NAMALWA (cell line): ENCODE results near the gene PLB1.
A peak's percentile ranks its signal among the peaks of the same experiment; 100 is the strongest.

ENCODE experiments used
- DNase-seq: peaks from one replicate; pipeline ENCODE4 v3.0.0-alpha.2; 2015; ENCODE audit warnings: low spot score

PLB1 gene

DNA sequence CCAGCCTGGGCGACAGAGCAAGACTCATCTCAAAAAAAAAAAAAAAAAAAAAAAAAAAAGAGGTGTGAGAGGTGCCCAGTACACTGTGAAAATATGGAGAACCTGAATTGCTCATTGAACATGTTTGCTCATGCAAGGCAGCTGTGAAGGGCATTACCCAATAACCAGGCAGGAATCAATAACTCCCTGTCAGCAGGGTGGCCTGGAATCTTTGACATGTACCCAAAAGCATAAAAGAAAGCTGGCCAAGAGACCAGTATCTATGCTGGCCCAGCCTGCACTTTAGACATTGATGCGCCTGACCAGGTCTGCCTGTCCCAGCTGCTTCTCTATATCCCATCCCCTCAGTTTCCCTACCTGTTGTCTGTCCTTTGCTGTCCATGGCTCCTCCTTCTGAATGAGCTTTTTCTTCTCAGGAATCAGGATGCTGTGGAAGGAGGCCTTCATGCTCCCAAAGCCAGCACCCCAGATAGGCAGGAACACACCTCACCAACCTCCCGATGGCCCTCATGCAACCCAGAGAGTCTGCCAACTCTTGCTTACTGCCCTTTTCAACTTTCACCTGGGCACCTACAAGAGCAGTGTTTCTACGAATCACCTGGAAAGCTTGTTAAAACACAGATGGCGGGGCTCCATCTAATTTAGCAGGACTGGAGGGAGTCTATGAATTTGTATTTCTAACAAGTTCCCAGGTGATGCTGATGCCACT lies 172.4 kb downstream of the PLB1 start:
- DNase-seq = no peak

DNA sequence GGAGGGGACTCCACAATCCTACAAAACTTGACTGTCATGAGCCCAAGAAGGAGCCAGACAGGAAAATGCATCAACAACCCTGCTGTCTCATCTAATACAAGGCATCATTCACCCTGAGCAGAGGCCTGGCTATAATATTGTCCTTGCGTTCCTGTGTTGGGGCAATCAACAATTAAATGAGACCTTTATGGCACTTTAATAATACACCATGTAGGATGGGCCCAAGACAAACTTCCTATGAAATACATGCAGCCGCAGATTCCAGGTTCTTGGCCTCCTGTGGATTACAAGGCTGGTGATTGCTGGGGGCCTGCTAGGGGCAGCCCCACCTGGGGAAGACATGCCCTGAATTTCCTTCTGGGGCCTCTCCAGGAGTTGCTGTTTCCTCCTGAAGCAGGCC lies 173.0 kb downstream of the PLB1 start:
- no peak for DNase-seq

DNA sequence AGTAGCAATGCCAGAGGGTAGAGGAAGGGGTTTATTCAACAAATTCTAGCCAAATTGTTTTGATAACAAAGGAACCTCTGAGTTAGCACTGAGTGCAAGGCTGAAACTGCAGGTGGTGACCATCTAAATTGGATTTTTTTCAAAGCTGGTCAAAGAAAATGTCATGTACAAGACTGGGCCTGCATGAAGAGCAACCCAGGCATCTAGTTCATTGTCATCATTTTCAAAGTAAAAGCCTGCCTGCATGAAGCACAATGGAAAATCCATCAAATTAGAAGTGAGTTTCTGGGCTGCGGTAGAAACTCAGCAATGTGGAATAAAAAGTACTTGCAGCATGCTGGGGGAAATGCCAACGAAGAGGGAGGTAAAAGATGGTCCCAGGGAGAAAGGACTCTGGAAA lies 175.0 kb downstream of the PLB1 start:
- DNase-seq = no peak

DNA sequence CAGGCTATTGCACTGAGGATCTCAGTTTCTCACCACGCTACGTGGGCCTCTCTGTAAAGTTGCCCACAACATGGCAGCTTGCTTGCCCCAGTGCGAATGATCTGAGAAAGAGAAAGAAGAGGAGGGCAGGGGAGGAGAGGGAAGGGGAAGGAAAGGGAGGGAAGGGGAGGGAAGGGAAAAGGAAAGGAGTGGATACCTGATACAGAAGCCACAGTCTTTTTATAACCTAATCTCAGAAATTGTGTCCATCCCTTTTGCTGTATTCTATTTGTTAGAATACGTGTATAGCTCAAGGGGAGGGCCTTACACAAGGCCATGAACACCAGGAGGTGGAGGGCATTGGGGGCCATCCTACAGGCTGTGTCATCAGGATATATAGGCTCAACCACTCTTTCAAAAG lies 177.5 kb downstream of the PLB1 start:
- DNase-seq = no peak

DNA sequence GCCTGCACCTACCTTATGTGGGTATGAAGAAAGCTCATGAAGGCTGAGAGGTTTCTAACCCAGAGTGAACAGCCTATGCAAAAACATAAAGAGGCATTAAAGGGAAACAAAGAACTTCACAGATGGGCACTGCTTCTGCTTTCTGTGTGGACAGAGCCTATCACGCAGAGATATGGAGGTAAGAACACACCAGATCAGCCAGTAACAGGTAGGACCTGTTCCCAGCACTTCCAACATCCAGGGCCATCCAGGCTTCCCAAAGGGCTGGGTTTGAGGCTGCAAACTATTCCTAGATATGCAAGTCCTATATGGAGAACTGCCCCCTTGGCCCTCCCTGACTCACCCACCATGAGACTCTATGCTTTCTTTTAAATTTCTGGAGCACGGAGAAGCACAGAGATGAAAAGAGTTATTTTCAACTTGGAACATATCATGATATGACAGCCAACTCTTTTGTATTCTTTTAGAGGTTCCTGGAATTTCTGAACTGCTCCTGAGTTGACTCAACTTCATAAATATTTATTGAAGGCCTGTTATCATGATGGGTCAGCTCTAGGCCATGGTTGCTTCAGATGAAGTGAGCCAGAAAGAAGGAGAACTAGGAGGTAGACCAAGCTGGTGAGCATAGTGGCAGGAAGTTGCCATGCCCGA lies 178.3 kb downstream of the PLB1 start:
- no peak for DNase-seq

DNA sequence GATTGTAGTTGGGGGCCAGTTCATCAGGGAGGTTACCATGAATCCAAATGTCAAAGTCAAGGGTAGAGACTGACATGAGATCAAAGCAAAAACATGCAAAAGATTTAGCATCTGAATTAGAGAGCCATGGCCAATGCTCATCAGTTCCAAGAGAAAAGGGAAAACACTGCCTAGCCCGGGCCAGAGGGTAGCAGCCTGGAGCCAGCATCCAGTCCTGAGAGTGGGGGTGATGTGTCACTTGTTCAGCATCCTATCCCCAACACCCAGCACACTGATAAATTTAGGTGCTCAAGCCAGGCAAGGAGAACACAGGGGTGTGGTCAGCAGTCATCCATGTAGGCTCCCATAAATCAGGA lies 178.8 kb downstream of the PLB1 start:
- no peak for DNase-seq

DNA sequence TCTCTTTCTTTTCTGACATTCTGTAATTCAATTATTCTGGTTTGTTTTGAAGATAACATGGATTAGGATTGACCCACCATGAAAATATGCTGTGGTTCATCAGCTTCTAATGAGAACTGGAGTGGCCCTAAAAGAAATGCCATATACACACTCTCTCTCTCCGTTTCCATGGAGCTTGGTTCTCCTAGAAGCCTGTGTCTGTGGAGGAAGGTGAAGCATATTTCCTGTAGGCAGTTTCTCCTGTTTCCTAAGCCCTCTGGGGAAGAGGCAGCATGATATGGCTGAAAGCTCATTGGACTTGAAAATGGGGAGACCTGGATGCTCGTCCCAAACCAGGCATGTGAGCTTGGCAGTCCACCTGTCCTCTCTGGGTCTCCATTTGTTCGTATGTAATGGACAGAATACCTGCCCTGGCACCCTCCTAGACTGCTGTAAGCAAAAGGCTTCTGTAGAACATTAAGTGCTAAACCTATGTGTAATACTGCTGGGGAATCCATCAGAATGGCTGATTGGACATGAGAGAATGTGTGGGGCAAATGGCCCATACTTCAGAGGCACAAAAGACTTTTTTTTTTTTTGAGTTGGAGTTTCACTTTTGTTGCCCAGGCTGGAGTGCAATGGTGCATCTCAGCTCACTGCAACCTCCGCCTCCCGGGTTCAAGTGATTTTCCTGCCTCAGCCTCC lies 180.4 kb downstream of the PLB1 start:
- DNase-seq = no peak

DNA sequence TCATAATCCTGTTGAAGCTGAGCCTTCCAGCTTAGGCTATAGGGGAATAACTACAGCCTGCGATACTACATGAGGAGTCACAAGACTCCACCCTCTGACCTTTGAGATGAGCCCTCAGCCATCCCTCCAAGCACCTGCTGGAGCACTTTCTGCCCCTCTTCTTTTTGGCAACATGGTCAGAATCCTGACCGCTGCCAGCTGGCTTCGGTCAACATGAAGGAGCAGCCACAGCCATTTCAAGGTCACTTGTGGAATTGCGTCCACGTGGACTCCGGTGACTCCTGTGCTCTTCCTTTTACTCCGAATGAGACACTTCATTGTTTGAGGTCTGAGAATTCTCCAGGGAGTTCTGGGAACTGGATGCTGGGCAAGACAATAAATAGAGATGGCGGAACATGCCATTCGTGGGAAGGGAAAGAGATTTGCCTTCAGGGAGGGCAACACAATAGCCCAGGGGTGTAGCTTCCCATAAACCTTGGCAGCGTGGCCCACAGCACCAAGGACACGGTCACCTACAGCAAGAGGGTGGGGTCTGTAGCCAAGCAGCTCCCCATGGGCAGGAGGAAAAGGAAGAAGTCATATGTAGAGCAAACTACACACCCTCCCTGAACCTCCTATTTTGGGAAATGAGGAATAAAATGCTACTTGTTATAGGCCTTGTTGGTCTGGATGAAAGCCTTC lies 182.5 kb downstream of the PLB1 start:
- no peak for DNase-seq

DNA sequence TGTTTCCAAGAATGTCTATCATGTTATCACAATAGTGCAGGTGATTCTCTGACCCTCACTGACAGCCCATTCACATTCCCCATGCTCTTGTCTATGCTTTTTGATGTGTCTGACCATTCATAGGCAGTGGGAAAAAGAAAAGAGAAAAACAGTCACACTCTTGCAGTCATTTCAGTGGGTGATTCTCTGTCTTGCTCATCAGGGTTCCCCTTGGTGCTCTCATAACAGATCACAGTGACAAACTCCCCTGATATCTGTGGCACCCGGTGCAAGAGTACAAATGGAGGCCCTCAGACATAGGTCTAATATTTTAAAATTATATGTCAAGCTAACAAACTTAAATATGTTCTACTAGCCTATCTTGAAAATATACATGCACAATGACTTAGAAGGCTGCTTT lies 183.1 kb downstream of the PLB1 start:
- DNase-seq = no peak

DNA sequence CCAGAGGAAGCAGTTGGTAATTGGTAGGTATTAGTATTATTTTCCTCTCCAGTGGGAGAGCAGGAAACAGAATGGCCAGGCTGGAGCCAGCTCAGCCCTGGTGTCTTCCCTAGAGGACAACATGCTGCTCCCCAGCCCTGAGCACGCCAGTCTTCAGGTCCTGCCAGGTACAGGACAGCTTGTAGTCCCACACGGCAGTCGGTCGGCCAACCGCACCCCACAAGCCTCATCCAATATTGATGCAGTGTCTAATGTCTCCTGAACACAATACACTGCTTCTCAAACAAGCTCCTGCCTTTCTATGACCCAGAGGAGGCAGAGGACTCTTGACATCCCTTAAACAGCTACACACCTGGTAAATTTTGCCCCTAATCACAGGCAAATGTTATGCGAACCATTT lies 184.8 kb downstream of the PLB1 start:
- DNase-seq = no peak

DNA sequence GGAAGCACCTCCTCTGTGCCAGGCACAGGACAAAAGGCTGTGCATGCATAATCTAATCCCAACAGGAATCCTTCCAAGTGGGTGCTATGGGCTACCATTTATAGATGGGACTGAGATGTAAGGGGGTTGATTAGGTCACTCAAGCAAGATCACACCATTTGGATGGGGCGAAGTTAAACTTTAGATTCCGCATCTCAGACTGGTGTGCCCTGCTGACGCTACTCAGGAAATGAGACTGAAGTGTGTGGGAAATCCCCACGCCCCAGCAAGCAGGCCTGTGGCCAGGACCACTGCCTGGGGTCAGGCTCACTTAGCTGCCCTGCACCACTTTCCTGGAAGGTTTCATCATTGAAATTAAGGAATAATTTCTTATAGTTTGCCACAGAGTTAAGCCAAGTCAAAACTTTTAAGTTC lies 185.3 kb downstream of the PLB1 start:
- DNase-seq = peak; percentile 26

DNA sequence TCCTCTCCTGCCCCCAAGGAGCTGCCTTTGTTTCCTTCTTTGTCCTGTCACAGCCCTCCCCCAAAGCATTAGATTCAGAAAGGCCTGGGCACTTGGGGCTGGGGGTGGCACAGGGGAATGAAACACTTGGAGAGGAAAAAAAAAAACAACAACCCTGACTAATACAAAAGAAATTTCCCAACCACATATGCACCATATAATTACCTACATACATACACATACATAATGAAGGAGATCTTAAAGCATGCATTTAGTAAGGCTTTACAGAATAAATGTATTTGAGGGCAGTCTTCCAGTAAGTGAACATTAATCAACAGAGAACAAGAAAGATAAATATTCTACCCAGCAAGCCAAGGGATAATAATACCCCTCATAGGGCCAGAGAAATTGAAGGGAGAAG lies 185.7 kb downstream of the PLB1 start:
- DNase-seq = no peak

DNA sequence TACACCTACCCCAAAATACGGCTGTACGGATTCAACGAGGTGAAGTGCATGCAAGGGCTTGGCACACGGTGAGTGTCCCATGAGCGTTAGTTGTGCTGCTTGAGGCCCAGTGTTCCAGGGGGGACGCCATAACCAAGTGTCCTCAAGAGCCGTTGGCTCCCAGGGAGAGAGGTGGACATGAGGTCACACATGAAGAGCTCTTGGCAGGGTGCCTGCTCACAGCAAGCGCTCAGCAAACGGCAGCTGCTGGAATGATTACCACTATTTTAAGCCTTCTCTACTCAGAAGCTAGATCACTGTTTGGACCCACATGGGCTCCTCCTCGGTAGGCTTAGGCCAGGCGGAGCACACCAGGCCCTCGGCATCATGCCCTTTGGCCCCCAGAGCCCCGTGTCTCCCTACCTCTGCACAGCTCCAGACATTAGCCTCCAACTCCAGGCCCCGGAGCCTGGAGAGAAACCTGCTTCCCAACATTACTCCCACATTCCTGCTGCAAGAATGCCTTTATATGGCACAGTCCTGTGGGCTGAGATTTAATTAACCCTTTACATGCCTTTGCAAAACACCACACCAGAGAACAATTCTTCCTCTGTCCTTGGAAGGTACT lies 187.3 kb downstream of the PLB1 start:
- peak; percentile 5 for DNase-seq

DNA sequence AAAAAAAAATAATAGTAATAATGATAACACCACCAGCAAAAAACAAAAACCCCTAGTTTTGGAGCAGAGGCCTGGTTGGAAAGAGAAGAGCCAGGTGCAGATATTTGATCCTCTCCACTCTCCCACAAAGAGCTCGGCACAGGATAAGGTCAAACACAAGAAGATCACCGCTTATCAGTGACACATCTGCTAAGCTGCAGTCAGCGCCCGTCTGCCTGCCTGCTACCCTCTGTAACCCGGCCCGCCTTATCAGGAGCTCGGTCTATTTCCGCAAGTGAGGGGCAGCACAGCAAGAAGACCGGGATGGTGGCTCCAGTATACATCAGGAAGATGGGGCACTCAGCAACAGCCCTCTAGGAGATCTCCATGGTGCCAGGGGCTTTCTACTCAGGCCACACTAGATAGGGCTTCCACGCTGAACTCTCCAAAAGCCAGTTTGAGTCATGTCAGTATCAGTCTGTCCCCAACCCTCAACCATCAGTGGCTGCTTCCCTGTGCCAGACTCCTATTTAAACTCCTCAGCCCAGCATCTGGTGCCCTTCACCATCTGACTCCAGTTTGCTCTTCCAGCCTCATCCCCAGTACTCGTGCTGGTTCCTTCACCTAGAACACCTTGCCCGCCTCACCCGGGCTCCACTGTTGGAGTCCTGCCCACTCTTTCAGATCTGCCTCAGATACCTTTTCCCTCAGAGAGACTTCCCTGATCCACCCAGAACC lies 188.4 kb downstream of the PLB1 start:
- no peak for DNase-seq

DNA sequence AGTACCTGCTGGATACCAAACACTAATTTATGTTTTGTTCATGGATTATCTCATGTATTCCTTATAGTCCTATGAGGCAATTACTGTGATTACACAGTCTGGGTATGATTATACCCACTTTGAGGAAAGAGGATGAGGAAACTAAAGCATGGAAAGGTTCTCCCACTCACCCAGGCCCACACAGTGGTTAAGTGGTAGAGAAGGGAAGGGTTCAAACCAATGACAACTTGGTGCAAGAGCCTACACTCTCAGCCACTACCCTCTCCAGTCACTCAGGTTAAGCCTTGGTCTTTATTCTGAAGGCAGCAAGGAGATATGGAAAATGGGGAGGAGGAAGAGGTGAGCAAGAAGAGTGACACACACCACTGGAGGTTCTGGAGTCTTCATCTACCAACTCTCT lies 191.3 kb downstream of the PLB1 start:
- no peak for DNase-seq

DNA sequence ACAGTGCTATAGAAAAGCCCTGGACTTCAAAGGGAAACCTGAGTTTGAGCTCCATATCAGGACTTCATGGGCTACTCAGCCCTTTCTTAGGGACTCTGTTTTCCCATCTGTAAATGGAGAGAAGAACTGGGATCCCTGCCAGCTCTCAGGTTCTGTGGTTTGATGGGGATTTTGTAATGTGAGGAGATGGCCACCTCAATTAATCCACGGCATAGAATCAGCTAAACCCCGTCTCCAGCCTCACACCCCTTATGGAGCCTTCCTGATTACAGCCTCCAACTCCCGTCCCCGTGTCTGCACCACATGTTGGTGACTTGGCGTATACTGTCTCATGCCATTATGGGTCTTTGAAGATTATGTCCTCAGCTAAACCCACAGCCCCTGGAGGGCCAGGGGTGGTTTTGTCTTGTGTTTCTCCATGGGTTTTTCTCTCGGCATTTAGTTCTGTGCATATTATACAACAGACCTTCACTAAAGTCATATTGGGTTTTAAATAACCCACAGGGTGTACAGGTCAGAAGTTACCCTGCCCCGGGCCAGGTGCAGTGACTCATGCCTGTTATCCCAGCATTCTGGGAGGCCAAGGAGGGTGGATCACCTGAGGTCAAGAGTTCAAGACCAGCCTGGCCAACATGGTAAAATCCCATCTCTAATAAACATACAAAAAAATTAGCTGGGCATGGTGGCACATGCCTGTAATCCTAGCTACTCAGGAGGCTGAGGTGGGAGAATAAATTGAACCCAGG lies 192.0 kb downstream of the PLB1 start:
- DNase-seq = no peak

DNA sequence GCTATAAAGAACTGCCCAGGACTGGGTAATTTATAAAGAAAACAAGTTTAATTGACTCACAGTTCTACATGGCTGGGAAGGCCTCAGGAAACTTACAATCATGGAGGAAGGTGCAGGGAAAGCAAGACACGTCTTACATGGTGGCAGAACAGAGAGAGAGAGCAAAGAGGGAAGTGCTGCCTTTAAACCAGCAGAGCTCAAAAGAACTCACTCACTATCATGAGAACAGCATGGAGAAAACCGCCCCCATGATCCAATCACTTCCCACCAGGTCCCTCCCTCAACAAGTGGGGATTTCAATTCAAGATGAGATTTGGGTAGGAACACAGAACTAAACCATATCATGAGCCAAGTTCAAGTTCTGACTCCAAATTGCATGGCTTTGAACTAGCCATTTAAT lies 193.0 kb downstream of the PLB1 start:
- no peak for DNase-seq

DNA sequence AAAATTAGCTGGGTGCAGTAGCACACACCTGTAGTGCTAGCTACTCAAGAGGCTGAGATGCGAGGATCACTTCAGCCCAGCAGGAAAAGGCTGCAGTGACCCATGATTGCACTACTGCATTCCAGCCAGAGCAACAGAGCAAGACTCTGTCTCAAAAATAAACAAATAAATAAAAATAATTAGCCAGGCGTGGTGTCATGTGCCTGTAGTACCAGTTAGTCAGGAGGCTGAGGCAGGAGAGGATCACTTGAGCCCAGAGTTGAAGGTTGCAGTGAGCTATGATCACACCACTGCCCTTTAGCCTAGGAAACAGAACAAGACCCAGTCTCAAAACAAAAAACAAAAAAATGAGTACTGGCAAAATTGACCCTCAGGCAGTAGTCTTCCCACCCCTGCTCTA lies 193.9 kb downstream of the PLB1 start:
- DNase-seq = no peak

DNA sequence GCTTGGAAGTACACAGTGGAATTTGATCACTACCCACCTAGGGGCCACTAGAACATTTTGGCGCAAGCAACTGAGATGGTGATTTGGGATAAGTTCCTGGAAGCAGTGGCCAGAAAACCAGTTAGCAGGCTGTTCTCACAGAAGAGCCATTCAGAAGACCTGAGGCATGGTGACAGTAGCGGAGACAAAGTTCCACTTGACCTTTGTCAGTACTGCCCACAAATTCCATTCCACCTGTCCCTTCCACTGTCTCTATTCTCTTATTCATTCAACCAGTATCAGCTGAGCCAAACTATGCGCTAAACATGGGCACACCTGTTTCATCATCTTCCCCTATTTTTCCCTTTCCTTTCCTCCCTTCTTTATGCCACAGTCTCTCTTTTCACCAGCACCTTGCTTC lies 196.6 kb downstream of the PLB1 start:
- no peak for DNase-seq

DNA sequence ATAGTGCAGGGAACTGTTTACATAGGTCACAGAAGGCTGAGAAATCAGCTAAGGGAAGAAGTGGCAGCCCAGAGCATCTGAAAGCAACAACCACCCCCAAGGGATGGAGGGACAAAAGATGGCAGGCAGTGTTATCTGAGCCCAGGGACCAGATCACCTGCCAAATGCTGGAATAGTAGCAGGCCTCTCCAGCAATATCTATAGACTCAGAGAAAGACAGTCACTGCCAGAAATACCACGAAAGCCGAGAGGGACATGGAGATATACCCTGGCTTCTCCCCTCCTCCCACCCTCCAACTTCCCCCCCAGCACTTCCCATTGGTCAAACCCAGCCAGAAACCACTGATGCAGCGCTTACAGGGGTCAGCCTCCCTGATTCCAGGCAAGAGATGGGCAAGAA lies 197.4 kb downstream of the PLB1 start:
- DNase-seq = no peak
